Left lung (tissue), 10 donors: Measurements from ENCODE around the gene BRI3. TPM values are rescaled to one million over a fixed set of nuclear protein-coding genes. Genes with fewer than 3 reads are reported as not detected.

Source experiments
- ATAC-seq: fragments of 200-7000 bp; cut with Tn5 transposase; one replicate; pipeline ENCODE4 v1.9.1; 2020; ENCODE audit warnings: moderate library complexity
- DNase-seq, 4 donors: peaks; one replicate each; pipeline ENCODE4 v3.0.0-alpha.2; 2013 to 2020
- H3K27ac ChIP-seq, 2 donors: fragments of 200-600 bp; sonication (generic) in 1 of 2; one replicate each; pipeline versions ENCODE4 v1.5.0 to v1.8.0; 2020 to 2021
- H3K27me3 ChIP-seq, 2 donors: fragments of 200-600 bp; sonication (generic) in 1 of 2; one replicate each; pipeline versions ENCODE4 v1.5.0 to v1.8.0; 2020 to 2021
- H3K36me3 ChIP-seq, 2 donors: fragments of 200-600 bp; sonication (generic) in 1 of 2; one replicate each; pipeline versions ENCODE4 v1.5.0 to v1.8.0; 2020 to 2021
- H3K4me1 ChIP-seq, 2 donors: fragments of 200-600 bp; one replicate each; pipeline ENCODE4 v1.8.0; 2021
- H3K4me3 ChIP-seq, 2 donors: fragments of 200-600 bp; sonication (generic) in 1 of 2; one replicate each; pipeline versions ENCODE4 v1.5.0 to v1.8.0; 2020 to 2021; ENCODE audit warnings: mild to moderate bottlenecking in 1 of 2
- H3K9me3 ChIP-seq, 2 donors: fragments of 200-600 bp; sonication (generic) in 1 of 2; one replicate each; pipeline versions ENCODE4 v1.5.0 to v1.8.0; 2020 to 2021
- intact Hi-C, 2 donors: fragments of 100-400 bp; cut with DNase I; formaldehyde crosslinking; loops; one replicate each; pipeline versions ENCODE4 v1.11.2 to v1.14.2; 2022
- polyA plus RNA-seq, 6 donors: library from polyadenylated mRNA; unstranded; fragments of 120-200 nt; gene quantifications; one replicate each; pipeline ENCODE4 v1.2.1, GENCODE V29; 2013; ENCODE audit not compliant: insufficient read length in 6 of 6
- total RNA-seq, 2 donors: library from RNA; stranded (reverse); fragmentation: NEBNext Ultra II Directional; extraction: Animal tissue kit (Norgen Biotek cat#: 25700); gene quantifications; one replicate each; pipeline ENCODE4 v1.2.1, GENCODE V29; 2021
- TF ChIP-seq, protein P1 (sequence below), 2 donors: fragments of 200-600 bp; sonication (generic) in 1 of 2; IDR thresholded peaks; one replicate each; pipeline versions ENCODE4 v1.5.0 to v1.8.0; 2021; ENCODE audit warnings: antibody characterized with exemption in 2 of 2
- donor health status: DM: no; HTN: yes; CAD: no.
- donor health status: DM: no; HTN: no; CAD: no.

The BRI3 gene
- total and polyA plus RNA-seq, 8 donors = 86.1 to 505 (median 106) TPM

DNA sequence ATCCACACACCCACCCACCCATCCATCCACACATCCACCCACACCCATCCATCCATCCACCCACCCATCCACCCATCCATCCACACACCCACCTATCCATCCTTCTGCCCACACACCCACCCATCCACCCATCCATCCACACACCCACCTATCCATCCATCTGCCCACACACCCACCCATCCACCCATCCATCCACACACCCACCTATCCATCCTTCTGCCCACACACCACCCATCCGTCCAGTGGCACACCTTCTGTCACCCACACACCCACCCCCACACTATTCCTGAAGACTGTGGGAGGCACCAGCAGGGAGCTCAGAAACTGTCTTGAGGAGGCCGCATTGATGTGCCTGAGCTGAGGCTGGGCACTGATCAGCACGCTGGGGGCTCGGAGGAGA, 38.6 kb upstream of the BRI3 start:
- TF ChIP-seq, protein P1, sequence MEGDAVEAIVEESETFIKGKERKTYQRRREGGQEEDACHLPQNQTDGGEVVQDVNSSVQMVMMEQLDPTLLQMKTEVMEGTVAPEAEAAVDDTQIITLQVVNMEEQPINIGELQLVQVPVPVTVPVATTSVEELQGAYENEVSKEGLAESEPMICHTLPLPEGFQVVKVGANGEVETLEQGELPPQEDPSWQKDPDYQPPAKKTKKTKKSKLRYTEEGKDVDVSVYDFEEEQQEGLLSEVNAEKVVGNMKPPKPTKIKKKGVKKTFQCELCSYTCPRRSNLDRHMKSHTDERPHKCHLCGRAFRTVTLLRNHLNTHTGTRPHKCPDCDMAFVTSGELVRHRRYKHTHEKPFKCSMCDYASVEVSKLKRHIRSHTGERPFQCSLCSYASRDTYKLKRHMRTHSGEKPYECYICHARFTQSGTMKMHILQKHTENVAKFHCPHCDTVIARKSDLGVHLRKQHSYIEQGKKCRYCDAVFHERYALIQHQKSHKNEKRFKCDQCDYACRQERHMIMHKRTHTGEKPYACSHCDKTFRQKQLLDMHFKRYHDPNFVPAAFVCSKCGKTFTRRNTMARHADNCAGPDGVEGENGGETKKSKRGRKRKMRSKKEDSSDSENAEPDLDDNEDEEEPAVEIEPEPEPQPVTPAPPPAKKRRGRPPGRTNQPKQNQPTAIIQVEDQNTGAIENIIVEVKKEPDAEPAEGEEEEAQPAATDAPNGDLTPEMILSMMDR (IDR thresholded peaks at IDR 0.05) = no peak
- Histone ChIP-seq H3K27ac (no peak overlapping the region), H3K9me3 (no peaks in the 10 kb centered on the region), H3K4me1 (peaks cover 0 to 40% of the 10 kb centered on the region in 2 donors), H3K4me3 (no peak overlapping the region), H3K27me3 (no peaks in the 10 kb centered on the region), H3K36me3 (peaks cover 0 to 76% of the 10 kb centered on the region in 2 donors)
- intact Hi-C loops = no loop called here
- no peak for ATAC-seq
- no peak for DNase-seq

DNA sequence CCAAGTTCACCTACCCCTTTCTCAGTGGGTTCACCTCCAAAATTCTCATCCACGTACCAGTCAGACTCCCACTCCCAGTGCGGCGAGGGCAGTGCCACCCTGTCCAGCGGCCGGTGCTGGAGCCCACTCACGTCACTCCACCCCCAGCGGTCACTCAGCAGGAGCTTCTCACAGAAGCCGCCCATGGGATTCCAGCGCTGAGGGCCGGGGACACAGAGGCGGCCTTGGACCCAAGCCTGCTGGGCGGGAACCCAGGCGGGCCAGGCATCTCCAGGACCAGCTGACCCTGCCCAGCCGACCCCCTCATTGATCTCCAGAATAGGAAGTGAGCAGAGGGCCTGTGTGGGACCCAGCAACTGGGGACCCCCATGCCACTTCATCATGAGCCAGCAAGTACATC, 36.6 kb upstream of the BRI3 start:
- no peak overlapping the region for H3K4me3 ChIP-seq
- H3K36me3 ChIP-seq = peaks cover 0 to 60% of the 10 kb centered on the region in 2 donors
- TF ChIP-seq, protein P1 (IDR thresholded peaks at IDR 0.05) = no peak
- H3K9me3 ChIP-seq = no peaks in the 10 kb centered on the region
- intact Hi-C loops = no loop called here
- ATAC-seq (no peak), DNase-seq (no peak)
- peaks cover 0 to 59% of the 10 kb centered on the region in 2 donors for H3K4me1 ChIP-seq
- peak overlapping the region in 1 of 2 donors; percentile 73 for H3K27ac ChIP-seq
- H3K27me3 ChIP-seq = no peaks in the 10 kb centered on the region

DNA sequence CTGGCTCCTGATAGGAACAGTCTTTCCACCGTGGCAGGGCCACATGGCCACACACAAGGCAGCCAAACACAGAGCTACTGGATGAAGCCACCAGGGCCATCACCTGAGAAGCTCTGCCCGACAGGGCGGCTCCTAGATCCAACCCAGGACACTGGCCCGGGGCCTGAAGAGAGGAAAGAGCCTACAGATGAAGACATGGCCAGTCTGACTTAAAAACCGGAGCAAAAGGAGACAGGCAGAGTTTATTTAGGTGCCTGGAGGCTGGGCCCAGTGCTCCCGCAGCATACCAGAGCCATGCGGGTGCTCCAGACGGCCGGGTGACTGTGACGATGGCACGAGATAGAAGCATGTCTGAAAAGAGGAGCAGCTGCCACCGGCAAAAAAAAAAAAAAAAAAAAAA, 33.3 kb upstream of the BRI3 start:
- Histone ChIP-seq H3K27me3 (no peaks in the 10 kb centered on the region), H3K36me3 (peaks cover 0 to 36% of the 10 kb centered on the region in 2 donors), H3K4me1 (peaks cover 13 to 84% of the 10 kb centered on the region in 2 donors), H3K9me3 (no peaks in the 10 kb centered on the region), H3K27ac (peak overlapping the region; percentile 26 to 83), H3K4me3 (no peak overlapping the region)
- DNase-seq (no peak), ATAC-seq (no peak)
- TF ChIP-seq, protein P1 (IDR thresholded peaks at IDR 0.05) = no peak
- intact Hi-C loops = no loop called here

GRCh38 chr7:98249106-98249505, 32.4 kb upstream of the BRI3 start:
- no peaks in the 10 kb centered on the region for H3K27me3 ChIP-seq
- no peak overlapping the region for H3K4me3 ChIP-seq
- H3K4me1 ChIP-seq = peaks cover 13 to 90% of the 10 kb centered on the region in 2 donors
- intact Hi-C loops = no loop called here
- ATAC-seq (no peak), DNase-seq (peak in 1 of 4 donors; percentile 12)
- H3K9me3 ChIP-seq = no peaks in the 10 kb centered on the region
- peaks cover 0 to 27% of the 10 kb centered on the region in 2 donors for H3K36me3 ChIP-seq
- H3K27ac ChIP-seq = peak overlapping the region; percentile 62 to 83
- TF ChIP-seq, protein P1 (IDR thresholded peaks at IDR 0.05) = no peak

DNA sequence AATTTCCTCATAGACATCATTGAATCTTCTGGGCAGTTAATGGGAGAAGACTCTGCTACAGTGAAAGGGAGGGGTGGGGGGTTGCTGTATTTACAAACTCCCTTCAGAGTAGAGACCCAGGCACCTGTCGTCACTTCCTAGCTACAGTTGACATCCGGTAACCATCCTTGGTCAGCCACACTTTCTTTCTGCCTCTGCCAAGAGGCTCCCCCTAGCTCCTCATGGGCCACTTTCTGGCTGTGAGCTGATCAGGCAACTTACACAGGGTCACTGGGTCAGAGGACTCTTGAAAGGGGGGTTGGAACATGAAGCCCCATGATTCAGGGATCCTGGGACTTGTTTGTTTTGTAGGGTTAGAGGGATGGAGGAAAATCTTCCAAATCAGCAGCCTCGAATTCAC, 30.7 kb upstream of the BRI3 start:
- H3K36me3 ChIP-seq = peaks cover 0 to 11% of the 10 kb centered on the region in 2 donors
- intact Hi-C loops = no loop called here
- TF ChIP-seq, protein P1 (IDR thresholded peaks at IDR 0.05) = no peak
- H3K4me3 ChIP-seq = peak overlapping the region; percentile 93 to 97
- peaks cover 13 to 90% of the 10 kb centered on the region in 2 donors for H3K4me1 ChIP-seq
- DNase-seq (peak in 1 of 4 donors; percentile 14), ATAC-seq (no peak)
- no peaks in the 10 kb centered on the region for H3K9me3 ChIP-seq
- H3K27ac ChIP-seq = peak overlapping the region; percentile 75 to 83
- no peaks in the 10 kb centered on the region for H3K27me3 ChIP-seq
